Measurements from ENCODE around the gene LCLAT1.

Gene LCLAT1

GRCh38 chr2:30502310-30502709 lies 55.3 kb downstream of the LCLAT1 start:
- Histone ChIP-seq H2AFZ (ENCODE audit: low read length) (no peak overlapping the region), H3K27ac (ENCODE audit: low read depth, low read length, poor library complexity, severe bottlenecking) (no peak overlapping the region), H4K20me1 (ENCODE audit: insufficient read depth, low read length) (no peaks in the 10 kb centered on the region), H3K9ac (ENCODE audit: low read length) (no peak overlapping the region), H3K4me1 (ENCODE audit: insufficient read depth, low read length, severe bottlenecking) (peaks cover 11% of the 10 kb centered on the region), H3K36me3 (ENCODE audit: insufficient read depth, low read length) (no peaks in the 10 kb centered on the region; the same call in 1 of the 2 replicates), H3K4me2 (ENCODE audit: low read length) (no peak overlapping the region), H3K9me2 (ENCODE audit: low read depth, low read length) (no peaks in the 10 kb centered on the region), H3K9me3 (ENCODE audit: low read length) (peaks cover 20% of the 10 kb centered on the region; the same call in 1 of the 2 replicates), H3K27me3 (ENCODE audit: insufficient read depth, low read length) (no peaks in the 10 kb centered on the region), H3F3A (ENCODE audit: insufficient read depth, low read length) (no peaks in the 10 kb centered on the region), H3K79me2 (ENCODE audit: insufficient read depth, low read length) (no peaks in the 10 kb centered on the region), H3K4me3 (ENCODE audit: low read depth, low read length, poor library complexity, severe bottlenecking) (no peak overlapping the region)
- no peak for TF ChIP-seq EZH2 (IDR thresholded peaks at IDR 0.05; ENCODE audit: borderline replicate concordance, low read length)
- TF ChIP-seq CTCF (IDR thresholded peaks at IDR 0.05; ENCODE audit: low read length), result no peak

- Histone ChIP-seq H3K4me3 (ENCODE audit: low read depth, low read length, poor library complexity, severe bottlenecking) (no peak overlapping the region), H3K4me2 (ENCODE audit: low read length) (peak overlapping the region; percentile 5; the same call in 1 of the 2 replicates), H2AFZ (ENCODE audit: low read length) (no peak overlapping the region), H3K4me1 (ENCODE audit: insufficient read depth, low read length, severe bottlenecking) (peaks cover 11% of the 10 kb centered on the region), H3K27me3 (ENCODE audit: insufficient read depth, low read length) (no peaks in the 10 kb centered on the region), H3K27ac (ENCODE audit: low read depth, low read length, poor library complexity, severe bottlenecking) (peak overlapping the region; percentile 26), H4K20me1 (ENCODE audit: insufficient read depth, low read length) (no peaks in the 10 kb centered on the region), H3K9ac (ENCODE audit: low read length) (no peak overlapping the region), H3F3A (ENCODE audit: insufficient read depth, low read length) (no peaks in the 10 kb centered on the region), H3K79me2 (ENCODE audit: insufficient read depth, low read length) (0 out of 2 replicates have a peak, but pooled peaks cover 2% of the 10 kb centered on the region), H3K36me3 (ENCODE audit: insufficient read depth, low read length) (no peaks in the 10 kb centered on the region; the same call in 1 of the 2 replicates), H3K9me3 (ENCODE audit: low read length) (peaks cover 20% of the 10 kb centered on the region), H3K9me2 (ENCODE audit: low read depth, low read length) (no peaks in the 10 kb centered on the region)
- no peak for TF ChIP-seq EZH2 (IDR thresholded peaks at IDR 0.05; ENCODE audit: borderline replicate concordance, low read length)
- peak; percentile 36; the same call in 1 of the 2 replicates for TF ChIP-seq CTCF (IDR thresholded peaks at IDR 0.05; ENCODE audit: low read length)
These were observed 56.1 kb downstream of the LCLAT1 start for GRCh38 chr2:30503007-30503694.

GRCh38 chr2:30503695-30504052 lies 56.6 kb downstream of the LCLAT1 start:
- Histone ChIP-seq H3K79me2 (ENCODE audit: insufficient read depth, low read length) (0 out of 2 replicates have a peak, but pooled peaks cover 4% of the 10 kb centered on the region), H3K4me3 (ENCODE audit: low read depth, low read length, poor library complexity, severe bottlenecking) (no peak overlapping the region), H3K27me3 (ENCODE audit: insufficient read depth, low read length) (no peaks in the 10 kb centered on the region), H3K4me1 (ENCODE audit: insufficient read depth, low read length, severe bottlenecking) (peaks cover 11% of the 10 kb centered on the region), H3K9me3 (ENCODE audit: low read length) (peaks cover 16% of the 10 kb centered on the region), H2AFZ (ENCODE audit: low read length) (no peak overlapping the region), H4K20me1 (ENCODE audit: insufficient read depth, low read length) (no peaks in the 10 kb centered on the region), H3F3A (ENCODE audit: insufficient read depth, low read length) (no peaks in the 10 kb centered on the region), H3K9ac (ENCODE audit: low read length) (no peak overlapping the region), H3K4me2 (ENCODE audit: low read length) (peak overlapping the region; percentile 5; the same call in 1 of the 2 replicates), H3K27ac (ENCODE audit: low read depth, low read length, poor library complexity, severe bottlenecking) (peak overlapping the region; percentile 26), H3K36me3 (ENCODE audit: insufficient read depth, low read length) (no peaks in the 10 kb centered on the region; the same call in 1 of the 2 replicates), H3K9me2 (ENCODE audit: low read depth, low read length) (no peaks in the 10 kb centered on the region)
- TF ChIP-seq CTCF (IDR thresholded peaks at IDR 0.05; ENCODE audit: low read length), result no peak
- TF ChIP-seq EZH2 (IDR thresholded peaks at IDR 0.05; ENCODE audit: borderline replicate concordance, low read length), result no peak

Measured in OCI-LY1 (cell line).